Activated T-helper 1 cell treated with Interleukin-2 at 50 U/mL for 16 hours (primary cell): Measurements from ENCODE around the gene CNNM3.
"Not testable (repeated sequence)": the region's sequence is repeated elsewhere in the genome, so short reads cannot be mapped to it uniquely, and the experiment has no call there.

Experiments used
- DNase-seq: peaks from one replicate; pipeline ENCODE4 v3.0.0-alpha.2; 2020; ENCODE audit warnings: low read depth

CNNM3 gene

GRCh38 chr2:96816127-96816835, at the start of gene CNNM3:
Gene CNNM3, plus strand, starts transcription at chr2:96816268. Its CDS starts 10 bp downstream, at chr2:96816278.
- DNase-seq: peak; percentile 95

DNA sequence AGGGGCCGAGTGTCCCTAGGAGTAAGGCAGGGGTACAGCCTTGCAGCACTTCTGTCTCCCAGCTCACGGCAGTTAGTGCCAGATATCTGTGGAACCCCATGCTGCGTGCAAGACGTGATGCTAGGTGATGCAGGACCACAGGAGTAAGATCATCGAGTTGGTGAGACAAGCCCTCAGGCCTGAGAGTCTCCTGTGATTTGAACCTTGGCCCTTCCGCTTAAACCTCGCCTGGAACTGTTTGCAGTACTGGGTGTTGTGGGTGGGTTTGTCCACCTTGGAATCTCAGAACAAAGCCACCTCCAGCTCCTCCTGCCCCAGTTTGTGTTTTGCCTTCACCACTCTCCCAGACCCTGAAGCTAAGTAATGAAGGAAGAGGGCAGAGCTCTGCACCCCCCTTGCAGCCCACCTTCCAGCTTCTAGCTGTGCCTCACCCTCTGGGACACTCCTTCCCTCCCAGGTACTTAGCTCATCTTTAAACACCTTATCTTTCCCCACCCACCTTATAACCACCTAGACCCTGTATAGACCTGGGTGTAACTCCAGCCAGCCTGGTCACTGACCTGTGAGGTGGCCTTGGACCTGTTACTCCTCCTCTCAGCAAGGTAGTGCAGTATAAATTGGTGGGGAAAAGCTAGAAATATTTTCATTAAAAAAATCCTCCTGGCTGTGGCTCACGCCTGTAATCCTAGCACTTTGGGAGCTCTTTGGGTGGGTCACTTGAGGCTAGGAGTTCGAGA, 48.8 kb upstream of the CNNM3 start:
- DNase-seq: no peak

- DNase-seq: no peak
Observed at GRCh38 chr2:96768083-96768561, 47.9 kb upstream of the CNNM3 start.

DNA sequence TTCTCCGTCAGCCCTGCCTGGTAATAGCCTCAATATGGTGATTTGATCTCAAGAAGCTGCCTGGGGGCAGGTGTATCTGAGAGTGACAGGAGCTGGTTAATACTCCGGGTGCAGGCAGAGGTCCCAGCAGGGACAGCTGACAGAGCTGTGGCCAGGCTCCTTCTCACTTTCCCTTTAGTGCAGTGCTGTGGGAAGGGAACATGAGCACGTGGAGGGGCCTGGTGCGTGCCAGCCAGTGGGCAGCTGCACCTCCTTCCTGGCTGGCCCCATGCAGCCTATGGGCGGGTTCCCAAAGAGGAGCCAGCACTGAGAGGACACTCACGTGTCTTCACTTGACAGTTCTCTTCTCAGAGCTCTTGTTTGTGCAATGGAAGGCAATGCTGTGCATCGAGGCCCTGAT, 46.3 kb upstream of the CNNM3 start:
- no peak for DNase-seq

GRCh38 chr2:96770442-96771202, 45.4 kb upstream of the CNNM3 start:
- no peak for DNase-seq

DNA sequence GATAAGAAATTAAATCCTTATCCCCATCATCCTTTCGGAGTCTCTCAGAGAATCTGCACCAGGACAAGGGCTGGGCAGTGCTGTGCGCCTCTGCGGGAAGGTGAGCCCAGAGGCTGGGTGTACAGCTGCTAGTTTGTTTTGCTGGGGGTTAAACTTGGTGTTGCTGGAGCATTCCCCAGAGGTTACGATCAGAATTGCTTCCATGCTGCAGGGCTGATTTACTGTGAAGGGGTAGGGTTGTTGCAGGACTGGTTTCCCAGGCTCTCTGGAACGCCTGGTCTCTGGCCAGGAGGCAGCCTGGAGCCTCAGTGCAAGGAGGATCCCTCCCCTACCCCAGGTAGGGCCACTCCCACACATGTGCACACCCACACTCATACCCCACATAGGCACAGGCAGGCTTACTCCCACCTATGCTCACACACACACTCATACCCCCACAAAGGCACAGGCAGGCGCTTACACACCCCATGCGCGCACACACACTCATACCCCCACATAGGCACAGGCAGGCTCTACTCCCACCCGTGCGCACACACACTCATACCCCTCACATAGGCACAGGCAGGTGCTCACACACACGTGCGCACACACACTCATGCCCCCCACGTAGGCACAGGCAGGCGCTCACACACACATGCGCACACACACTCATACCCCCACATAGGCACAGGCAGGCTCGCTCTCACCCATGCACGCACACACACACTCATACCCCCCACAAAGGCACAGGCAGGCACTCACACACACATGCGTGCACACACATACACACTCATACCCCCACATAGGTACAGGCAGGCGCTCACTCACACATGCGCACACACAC, 44.1 kb upstream of the CNNM3 start:
- DNase-seq: no peak

DNA sequence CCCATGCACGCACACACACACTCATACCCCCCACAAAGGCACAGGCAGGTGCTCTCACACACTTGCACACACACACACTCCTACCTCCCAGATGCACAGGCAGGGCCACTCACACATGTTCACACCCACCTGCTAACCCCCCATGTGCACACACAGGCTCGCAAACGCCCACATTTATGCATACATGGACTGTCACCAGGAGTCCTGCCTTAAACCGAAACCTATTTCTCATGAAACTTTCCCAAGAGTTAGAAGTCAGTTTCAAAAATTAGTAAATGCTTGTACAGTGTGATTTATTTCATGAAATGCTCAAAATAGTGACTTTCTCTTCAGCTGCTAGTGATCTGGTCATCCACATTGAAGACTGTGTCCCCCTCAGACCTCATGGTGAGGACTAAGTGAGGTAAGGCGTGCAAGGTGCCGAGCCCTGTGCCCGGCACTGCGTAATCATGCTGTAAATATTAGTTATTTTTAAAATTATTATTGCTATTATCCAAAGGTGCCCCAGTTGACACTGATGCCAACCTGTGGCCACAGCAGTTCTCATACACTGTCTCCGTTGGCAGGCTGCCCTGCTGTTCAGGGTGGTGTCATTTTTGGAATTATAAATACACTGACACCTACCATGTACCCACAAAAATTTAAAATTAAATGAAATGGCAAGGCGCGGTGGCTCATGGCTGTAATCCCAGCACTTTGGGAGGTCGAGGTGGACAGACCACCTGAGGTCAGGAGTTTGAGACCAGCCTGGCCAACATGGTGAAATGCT, 43.0 kb upstream of the CNNM3 start:
- no peak for DNase-seq

- peak; percentile 13 for DNase-seq
Observed at GRCh38 chr2:96773922-96774321, 42.1 kb upstream of the CNNM3 start.

DNA sequence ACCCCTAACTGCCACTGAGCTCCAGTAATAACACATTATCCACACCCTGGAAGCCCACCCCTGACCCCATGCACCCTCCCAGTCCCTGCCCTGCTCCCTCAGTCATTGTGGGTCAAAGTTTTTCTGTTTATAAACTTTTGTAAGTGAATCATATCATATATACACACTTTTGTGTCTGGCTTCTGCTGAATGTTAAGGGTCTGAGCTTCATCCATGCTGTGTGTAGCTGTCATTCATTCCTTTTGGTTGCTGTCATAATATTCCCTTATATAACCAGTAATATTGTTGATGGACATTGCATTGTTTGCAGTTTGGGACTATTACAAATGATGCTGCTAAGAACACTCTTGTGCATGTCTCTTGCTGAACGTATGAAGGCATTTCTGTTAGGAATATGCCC, 40.9 kb upstream of the CNNM3 start:
- no peak for DNase-seq

DNA sequence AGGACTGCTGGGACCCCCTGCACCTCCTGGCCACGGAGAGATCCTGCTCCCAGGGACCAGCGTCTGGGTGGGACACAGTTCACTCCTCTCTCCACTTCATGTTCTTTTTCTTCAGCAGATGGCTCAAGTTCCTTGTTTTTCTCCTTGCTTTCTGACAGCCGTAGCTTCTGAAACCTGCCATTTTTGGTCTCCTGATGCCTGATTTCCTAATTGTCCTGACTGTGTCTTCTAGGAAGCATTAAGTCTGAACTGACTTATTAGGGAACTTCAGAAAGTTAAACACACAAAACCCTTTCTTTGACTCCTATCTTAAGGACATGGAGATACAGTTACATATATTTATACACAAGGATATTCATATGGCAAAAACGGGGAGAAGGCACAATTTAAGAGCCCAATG, 32.7 kb upstream of the CNNM3 start:
- no peak for DNase-seq

DNA sequence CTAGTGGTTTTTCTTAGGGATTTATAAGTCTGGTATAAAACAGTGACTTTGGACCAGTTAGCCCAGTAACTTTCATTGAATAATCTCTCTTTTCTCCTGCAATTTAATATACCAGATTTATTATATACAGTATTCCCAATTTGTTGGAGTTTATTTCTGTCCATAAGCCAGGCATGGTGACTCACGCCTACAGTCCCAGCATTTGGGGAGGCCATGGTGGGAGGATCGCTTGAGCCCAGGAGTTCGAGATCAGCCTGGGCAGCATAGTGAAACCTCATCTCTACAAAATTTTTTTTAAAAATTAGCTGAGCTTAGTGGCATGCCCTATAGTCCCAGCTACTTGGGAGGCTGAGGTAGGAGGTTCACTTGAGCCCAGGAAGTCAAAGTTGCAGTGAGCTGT, 28.7 kb upstream of the CNNM3 start:
- no peak for DNase-seq

DNA sequence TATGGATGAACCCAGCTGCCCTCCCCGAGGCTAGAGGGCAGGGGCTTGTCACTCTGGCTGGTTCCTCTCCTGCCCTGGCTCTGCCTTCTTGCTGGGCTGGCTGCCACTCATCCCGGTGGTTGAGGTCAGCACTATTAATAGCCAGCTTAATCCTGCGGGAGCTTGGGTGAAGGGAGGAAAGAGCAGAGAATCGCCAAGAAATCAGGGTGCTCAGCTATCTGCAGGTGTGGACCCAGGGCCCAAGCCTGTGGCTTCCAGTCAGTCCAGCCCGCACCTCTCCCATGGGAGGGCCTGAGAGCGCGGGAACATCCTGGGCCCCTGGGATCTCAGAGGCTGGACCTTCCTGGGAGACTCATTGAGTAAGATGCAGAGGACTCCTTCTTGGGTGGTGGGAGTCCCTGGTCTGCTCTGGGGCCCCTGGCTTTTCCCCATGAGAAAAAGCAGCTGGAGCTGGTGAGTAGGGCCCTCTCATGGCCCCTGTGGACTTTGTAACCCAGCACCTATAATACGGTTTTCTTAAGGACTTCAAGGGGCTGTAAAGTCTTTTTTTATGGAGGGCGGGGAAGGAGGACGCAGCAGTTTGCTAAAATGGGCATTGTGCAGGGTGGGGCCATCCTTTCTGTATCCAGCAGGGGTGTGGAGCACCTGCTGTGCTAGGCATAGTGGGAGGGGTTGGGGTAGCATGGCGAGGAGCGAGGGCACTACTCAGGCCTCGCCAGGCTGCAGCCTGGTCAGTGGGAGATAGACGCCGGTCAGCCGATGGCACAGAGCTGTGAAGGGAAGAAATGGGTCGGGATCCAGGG, 27.4 kb upstream of the CNNM3 start:
- DNase-seq: no peak

DNA sequence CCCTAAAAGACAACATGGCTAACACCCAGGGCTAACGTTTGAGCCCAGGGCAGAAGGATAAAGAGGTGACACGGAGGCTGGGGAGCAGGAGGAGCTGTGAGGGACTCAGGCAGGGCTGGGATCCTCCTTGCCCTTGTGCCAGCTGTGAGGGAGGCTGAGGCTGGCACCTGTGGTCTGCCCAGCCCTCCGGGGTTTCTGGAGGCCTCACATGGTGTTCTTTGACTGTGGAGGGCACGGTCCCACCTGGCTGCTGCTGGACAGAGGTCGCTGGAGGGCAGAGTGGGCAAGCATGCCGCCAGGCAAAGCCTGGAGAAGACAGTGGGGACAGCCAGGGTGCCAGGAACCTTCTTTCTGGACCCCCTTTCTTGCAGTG, 26.8 kb upstream of the CNNM3 start:
- DNase-seq: no peak

DNA sequence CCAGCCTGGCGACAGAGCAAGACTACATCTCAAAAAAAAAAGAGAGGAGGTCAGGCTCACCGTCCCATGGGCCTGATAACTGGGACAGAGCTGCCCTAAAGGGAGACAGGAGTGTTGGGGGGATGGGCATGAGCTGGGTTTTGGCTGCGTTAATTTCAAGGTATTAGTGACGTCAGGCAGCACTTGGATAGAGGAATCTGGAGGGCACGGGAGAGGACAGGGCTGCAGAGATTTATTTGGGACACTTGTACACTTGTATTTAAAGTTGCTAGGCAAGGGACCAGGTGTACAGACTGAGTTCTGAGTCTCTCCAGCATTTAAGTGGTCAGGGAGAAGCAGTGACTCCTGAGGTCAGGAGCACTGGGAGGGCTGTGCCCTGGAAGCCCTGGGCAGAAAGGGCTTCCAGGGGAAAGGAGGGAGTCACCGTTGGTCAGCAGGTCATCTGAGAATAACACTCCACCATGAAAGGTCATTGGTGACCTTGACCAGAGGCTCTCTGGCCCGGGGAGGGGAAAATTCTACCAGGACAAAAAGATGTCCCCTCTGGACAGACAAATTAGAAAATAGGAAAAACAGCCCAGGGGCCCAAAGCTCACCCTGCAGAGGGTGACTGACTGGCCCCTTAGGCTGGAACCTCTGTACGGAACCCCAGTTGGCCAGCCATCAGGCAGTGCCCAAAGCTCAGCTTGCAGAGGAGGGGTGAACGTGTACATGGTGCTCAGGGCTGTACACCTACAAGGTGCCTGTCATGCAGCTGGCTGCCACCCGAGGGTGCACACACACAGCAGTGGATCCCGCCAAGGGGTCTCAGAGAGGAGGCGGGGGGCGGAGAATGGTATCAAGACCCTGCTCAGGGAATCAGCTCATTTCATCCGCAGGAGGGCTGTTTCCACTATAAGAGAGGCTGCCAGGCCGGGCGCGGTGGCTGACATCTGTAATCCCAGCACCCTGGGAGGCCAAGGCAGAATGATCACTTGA, 23.0 kb upstream of the CNNM3 start:
- no peak for DNase-seq

- no peak for DNase-seq
Observed at GRCh38 chr2:96795076-96795475, 21.0 kb upstream of the CNNM3 start.

- not testable (repeated sequence) for DNase-seq
Observed at GRCh38 chr2:96796497-96796896, 19.6 kb upstream of the CNNM3 start.

DNA sequence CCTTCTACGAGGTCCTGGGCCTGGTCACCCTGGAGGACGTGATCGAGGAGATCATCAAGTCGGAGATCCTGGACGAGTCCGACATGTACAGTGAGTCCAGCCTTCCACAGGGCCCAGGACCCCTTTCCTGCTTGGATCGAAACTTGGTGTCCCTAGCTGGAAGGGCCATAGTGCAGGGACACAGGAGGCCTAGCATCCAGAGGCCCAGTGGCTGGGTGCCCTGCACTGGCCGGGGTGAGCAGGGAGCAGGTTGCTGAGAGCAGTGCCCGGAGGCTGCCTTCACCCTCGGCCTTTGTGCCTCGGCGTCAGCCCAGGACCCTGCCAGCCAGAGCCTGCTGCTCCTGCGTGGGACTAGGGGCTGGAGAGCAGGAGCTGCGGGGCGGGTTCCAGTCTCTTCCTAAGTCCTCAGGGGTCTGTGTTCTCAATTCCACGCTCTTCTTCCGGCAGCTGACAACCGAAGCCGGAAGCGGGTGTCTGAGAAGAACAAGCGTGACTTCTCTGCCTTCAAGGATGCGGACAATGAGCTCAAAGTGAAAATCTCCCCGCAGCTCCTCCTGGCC, 18.9 kb upstream of the CNNM3 start:
- DNase-seq: no peak

DNA sequence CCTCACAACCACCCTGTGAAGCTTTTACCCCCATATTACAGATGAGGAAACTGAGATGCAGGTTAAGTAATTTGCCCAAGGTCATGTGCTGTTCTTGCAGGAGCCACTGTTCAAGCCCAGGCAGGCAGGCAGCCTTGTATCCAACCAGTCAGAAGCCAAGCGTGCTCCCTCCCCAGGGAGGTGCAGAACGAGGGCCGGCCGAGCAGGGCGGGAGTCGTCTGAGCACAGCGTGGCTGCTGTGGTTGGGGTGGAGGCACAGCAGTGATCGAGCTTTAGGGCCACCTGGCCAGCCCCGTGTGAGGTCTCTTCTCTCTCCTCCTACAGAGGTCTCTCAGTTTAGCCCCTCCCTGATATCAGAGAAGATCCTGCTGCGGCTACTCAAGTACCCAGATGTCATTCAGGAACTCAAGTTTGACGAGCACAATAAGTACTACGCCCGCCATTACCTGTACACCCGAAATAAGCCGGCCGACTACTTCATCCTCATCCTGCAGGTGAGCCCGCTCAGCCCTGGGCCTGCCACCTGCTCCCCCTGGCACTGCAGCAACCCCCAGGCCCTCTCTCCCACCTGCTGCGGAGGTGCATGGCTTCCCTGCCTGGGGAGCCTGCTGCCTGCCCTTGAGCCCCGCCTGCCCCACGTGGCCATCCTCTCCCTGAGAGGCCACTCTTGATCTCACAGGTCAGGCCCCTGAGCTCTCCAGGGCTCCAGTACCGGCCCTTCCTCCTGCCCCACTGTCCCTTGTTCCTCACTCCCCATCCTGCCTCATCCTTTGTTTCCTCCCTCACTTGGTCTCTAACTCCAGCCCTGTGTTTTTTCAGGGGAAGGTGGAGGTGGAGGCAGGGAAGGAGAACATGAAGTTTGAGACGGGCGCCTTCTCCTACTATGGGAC, 17.1 kb upstream of the CNNM3 start:
- DNase-seq: no peak
